Ovary (tissue), 3 donors: ENCODE data around the gene SLC30A7.

Experiments used
- EP300 ChIP-seq: sonication (generic); formaldehyde crosslinking; IDR thresholded peaks from one replicate; pipeline ENCODE4 v1.6.1; 2017; ENCODE audit warnings: antibody characterized with exemption
- POLR2A ChIP-seq: fragments of 450-650 bp; IDR thresholded peaks from one replicate; pipeline ENCODE4 v1.6.1; 2017; ENCODE audit warnings: antibody characterized with exemption, mild to moderate bottlenecking, moderate library complexity
- TF ChIP-seq, protein P1 (sequence below), 3 donors: fragments of 450-650 bp in 2 of 3; fragments of 200-600 bp in 1 of 3; IDR thresholded peaks; one replicate each; pipeline versions ENCODE4 v1.5.1 to v1.8.0; 2016 to 2022; ENCODE audit warnings: antibody characterized with exemption in 3 of 3, mild to moderate bottlenecking in 1 of 3
- donor health status: DM: no; HTN: no; CAD: no.

DNA sequence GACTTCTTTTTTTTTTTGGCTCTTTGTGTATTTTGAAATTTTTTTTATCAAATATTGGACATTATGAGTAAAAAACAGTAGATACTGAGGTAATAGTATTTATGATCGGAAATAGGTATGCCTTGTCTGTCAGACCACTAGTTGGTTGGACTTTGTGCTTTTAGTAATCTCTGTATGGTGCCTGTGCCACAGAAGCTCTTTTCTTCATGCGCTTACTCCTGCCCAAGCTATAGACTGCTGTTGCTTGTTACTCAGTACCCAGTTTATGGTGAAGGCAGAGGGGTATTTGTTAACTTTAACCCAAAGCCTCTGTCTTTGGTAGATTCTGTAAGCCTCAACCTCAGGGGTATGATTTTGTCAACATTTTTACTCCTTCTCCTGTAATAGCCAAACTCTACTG is 8.6 kb downstream of the SLC30A7 start:
- TF ChIP-seq, protein P1, sequence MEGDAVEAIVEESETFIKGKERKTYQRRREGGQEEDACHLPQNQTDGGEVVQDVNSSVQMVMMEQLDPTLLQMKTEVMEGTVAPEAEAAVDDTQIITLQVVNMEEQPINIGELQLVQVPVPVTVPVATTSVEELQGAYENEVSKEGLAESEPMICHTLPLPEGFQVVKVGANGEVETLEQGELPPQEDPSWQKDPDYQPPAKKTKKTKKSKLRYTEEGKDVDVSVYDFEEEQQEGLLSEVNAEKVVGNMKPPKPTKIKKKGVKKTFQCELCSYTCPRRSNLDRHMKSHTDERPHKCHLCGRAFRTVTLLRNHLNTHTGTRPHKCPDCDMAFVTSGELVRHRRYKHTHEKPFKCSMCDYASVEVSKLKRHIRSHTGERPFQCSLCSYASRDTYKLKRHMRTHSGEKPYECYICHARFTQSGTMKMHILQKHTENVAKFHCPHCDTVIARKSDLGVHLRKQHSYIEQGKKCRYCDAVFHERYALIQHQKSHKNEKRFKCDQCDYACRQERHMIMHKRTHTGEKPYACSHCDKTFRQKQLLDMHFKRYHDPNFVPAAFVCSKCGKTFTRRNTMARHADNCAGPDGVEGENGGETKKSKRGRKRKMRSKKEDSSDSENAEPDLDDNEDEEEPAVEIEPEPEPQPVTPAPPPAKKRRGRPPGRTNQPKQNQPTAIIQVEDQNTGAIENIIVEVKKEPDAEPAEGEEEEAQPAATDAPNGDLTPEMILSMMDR (IDR thresholded peaks at IDR 0.05), result no peak
- no peak for TF ChIP-seq POLR2A
- no peak for TF ChIP-seq EP300
